NCI-H526 treated with DMSO at 0.1 percent for 48 hours (cell line): ENCODE results near the gene ACACB.

Experiments
- DNase-seq: peaks from one replicate; lab custom pipeline; 2025; lab: John Stamatoyannopoulos, UW

The ACACB gene

DNA sequence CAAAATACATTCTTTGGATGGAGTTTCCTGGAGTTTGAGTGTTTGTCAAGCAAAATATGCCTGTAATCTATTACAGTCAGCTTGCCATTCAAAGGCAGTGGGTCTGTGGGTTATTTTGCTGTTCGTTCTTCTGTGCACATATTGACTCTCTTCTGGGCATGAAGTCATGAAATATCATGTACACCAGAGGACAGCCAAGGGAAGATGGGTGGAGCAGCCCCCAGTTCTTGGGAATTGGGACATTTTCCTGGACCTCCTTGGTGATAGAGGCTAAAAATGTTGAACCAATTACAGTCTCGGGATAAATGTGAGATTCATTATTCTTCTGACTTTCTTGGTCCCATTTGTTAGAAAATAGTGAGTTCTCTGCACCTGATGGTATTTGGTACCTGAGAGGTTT is 103.6 kb downstream of the ACACB start:
- no peak for DNase-seq

- no peak for DNase-seq
These were observed 105.0 kb downstream of the ACACB start for GRCh38 chr12:109221277-109221931.

DNA sequence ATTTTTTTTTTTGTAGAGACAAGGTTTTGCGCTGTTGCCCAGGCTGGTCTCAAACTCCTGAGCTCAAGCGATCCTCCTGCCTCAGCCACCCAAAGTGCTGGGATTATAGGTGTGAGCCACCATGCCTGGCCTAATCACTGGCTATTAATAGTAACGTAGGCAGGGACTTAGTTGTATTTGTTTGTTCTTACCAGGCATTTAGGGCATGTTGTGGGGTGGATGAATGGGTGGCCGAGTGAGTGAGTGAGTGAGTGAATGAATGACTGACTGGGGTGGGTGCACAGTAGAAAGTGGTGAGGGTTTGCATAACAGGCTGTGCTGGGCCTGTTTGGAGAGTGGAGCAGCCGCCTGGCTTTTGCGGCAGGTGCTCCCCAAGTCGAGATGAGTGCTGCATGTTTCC is 105.7 kb downstream of the ACACB start:
- DNase-seq, result no peak

DNA sequence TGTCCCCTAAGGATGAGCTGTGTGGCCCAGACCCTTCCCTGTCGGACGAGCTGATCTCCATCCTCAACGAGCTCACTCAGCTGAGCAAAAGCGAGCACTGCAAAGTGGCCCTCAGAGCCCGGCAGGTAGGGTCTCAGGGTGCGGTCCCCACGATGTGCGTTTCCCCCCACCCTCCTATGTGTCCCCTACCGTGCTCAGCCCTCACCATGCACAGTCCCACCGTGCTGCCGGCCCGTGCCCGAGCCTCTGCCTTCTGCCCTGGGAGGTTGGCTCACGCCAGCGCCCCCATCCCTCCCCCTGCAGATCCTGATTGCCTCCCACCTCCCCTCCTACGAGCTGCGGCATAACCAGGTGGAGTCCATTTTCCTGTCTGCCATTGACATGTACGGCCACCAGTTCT is 106.1 kb downstream of the ACACB start:
- DNase-seq, result no peak

DNA sequence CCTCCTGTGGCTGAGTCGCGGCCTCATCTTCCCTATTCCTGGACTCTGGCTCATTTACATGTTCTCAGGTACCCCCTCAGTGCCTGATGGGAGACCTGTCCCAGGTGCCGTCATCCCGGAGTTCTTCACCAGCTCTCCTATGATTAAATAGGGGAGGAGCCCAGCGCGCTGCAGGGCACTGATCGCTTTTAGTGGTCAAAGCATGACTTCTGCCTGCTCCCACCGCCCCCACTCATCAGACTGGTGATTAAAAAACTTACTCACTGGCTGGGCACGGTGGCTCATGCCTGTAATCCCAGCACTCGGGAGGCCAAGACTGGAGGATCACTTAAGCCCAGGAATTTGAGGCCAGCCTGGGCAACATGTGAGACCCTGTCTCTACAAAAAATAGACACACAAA is 106.8 kb downstream of the ACACB start:
- DNase-seq, result no peak

DNA sequence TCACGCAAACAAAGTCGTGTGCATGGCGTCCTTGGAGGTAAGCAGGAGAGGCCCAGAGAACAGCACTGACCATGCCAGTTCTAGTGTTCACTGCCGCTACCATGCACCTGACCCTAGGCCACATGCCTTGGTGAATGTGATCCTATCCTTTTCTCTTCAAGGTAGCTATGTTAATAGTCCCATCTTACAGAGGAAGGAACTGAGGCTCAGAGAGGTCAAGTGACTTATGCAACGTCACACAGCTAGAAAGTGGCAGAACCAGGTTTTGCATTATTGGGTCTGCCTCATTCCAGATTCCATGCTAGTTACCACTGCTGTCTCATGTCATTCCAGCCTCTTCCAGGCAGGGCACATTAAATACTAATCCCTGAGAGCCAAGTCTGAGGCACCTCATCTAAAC is 107.5 kb downstream of the ACACB start:
- no peak for DNase-seq

GRCh38 chr12:109228664-109229063 is 112.3 kb downstream of the ACACB start:
- DNase-seq, result no peak

- no peak for DNase-seq
These were observed 113.8 kb downstream of the ACACB start for GRCh38 chr12:109230193-109230592.

- no peak for DNase-seq
These were observed 116.3 kb downstream of the ACACB start for GRCh38 chr12:109232731-109233130.

DNA sequence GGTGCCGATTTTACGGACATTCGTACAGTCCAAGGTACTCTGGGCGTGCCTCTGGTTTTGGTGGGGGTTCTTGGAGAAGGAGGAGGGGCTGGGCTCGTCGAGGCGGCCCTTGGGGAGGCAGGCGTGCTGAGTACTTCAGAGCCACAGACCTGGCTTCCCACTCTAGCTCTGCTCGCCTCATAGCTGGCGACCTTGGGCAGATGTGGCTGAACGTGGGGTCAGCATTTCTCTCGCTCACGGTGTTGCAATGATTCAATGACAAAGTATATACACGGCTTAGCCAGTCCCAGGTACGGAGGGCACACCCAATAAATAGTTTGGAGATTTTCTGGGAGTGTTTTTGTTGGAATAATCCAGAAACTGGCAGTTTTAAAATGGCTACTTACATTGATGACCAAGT is 117.6 kb downstream of the ACACB start:
- DNase-seq, result no peak

- DNase-seq, result no peak
These were observed 119.9 kb downstream of the ACACB start for GRCh38 chr12:109236257-109236656.

- no peak for DNase-seq
These were observed 122.8 kb downstream of the ACACB start for GRCh38 chr12:109239179-109239578.

DNA sequence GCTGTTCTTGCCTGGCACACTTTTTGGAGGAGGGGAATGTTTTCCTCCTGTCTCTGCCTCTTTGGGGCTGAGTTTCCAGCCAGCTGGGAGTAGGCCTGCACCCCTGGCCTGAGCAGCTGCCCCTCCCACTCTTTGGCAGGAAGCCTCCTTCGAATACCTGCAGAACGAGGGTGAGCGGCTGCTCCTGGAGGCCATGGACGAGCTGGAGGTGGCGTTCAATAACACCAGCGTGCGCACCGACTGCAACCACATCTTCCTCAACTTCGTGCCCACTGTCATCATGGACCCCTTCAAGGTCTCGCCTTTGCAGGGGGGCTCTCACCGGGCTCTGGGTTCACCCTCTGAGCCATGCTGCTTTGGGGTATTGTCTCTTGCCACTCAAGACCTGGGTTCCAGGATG is 123.3 kb downstream of the ACACB start:
- no peak for DNase-seq

- no peak for DNase-seq
These were observed 124.0 kb downstream of the ACACB start for GRCh38 chr12:109240365-109240764.

DNA sequence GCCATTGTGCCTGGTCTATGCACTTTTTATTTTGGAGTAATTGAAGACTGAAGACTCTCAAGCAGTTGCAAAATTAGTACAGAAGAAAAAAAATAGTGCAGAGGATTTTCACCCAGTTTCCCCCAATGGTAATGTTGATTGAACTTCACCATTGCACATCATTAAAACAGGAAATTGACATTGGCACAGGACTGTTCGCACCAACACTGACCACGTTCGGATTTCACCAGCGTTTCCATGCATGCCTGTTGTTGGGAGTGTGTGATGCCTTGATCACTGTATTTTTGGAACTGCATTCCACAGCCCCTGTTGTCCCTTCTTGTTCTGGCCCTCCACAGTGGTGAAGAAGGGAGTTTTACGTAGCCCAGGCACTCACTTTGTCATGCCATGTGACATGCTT is 125.5 kb downstream of the ACACB start:
- DNase-seq, result no peak

DNA sequence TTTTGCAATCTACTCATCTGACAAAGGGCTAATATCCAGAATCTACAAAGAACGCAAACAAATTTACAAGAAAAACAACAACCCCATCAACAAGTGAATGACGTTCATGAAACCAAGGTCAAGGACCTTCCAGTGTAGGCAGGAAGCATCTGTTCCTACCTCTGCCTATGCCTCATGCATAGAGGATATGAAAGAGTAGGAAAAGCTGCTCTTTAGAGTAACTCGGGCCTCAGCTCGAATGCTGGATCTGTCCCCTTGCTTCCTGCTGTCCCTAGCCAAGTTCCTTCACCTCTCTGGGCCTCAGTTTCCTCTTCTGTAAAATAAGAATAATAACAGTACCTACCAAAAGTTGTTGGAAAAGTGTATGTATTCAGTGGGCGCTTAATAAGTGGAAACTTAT is 127.7 kb downstream of the ACACB start:
- DNase-seq, result no peak

GRCh38 chr12:109246221-109246620 is 129.8 kb downstream of the ACACB start:
- no peak for DNase-seq

- no peak for DNase-seq
These were observed 131.7 kb downstream of the ACACB start for GRCh38 chr12:109247831-109248654.

GRCh38 chr12:109250523-109250922 is 134.1 kb downstream of the ACACB start:
- no peak for DNase-seq

DNA sequence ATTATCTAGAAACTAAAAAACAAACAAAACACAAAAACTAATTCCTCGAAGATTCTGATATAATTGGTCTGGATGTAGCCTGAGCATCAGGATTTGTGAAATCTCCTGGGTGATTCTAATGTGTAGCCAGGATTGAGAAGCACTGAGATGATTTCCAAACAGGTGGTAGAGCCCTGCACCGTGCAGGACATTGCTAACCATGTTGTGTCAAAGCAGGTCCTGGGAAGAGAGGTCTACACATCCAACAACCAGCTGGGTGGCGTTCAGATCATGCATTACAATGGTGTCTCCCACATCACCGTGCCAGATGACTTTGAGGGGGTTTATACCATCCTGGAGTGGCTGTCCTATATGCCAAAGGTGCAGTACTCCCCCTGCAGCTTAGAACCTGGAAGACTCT is 136.4 kb downstream of the ACACB start:
- DNase-seq, result no peak

DNA sequence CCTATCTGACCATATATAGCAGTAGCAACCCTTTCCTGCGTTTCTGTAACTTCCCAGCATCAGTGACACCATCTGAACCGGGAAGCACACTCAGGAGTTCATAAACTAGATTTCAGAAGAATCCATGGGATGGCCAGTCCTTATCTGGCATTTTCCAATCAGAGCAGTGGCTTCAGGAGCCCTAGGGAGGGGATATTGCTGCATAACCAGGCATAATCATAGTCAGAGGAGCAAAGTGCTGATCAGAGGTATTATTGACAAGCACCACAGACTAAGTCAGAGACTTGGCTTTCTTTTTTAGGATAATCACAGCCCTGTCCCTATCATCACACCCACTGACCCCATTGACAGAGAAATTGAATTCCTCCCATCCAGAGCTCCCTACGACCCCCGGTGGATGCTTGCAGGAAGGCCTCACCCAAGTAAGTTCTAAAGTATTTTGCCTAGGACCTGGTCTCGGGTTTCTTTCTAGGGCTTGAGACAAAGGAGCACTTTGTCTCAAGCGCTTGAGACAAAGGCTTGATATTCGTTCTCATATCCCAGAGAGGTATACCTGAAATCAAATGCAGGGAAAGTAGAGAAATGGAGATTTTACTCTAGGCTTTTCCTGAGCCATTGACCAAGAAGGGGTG is 137.6 kb downstream of the ACACB start:
- no peak for DNase-seq

DNA sequence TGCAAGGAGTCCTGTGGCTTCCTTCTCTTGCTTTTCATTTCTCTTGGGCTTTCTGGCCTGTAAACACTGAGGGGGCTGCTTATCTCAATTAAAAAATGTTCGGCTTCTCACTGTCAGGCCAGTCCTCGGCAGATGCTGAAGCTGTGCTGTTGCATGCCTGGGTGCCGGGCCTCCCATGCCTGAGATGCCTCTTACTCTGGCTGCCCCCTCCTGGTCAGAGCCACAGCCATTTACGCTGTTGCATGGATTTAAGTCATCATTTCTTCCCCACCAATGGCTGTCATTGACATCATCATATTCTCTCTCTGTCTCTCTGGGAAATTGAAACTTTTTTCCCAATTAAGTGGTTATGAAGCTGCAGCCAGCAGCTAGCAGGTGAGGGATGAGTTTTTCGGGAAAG is 139.0 kb downstream of the ACACB start:
- DNase-seq, result peak; percentile 14

DNA sequence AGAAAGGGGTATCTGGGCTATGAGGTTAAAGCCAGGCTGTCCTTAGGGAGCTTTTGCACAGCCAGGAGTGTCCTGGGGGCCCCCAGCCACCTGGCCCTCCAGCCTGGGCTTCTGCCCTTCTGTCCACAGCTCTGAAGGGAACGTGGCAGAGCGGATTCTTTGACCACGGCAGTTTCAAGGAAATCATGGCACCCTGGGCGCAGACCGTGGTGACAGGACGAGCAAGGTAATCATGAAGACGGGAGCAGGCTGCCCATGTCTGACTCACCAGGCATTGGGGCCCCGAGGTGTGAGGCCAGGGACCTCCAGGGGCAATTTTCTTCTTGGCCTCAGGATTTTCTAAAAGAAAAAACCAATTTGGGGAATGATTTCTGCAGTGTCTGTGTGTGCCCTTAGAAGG is 139.6 kb downstream of the ACACB start:
- DNase-seq, result no peak
